Subcutaneous abdominal adipose tissue (tissue), 5 donors: ENCODE measurements around the gene BCAS1.

ENCODE experiments used
- H3K27ac ChIP-seq: one replicate; pipeline ENCODE4 v1.7.0; 2013; ENCODE audit warnings: low read depth, mild to moderate bottlenecking, inconsistent platforms, low read length, moderate library complexity
- H3K27me3 ChIP-seq, 5 donors: one replicate each; pipeline ENCODE4 v1.7.0; 2013; ENCODE audit warnings: low read length in 5 of 5, inconsistent platforms in 1 of 5; ENCODE audit not compliant: control insufficient read depth in 5 of 5, insufficient read depth in 4 of 5
- H3K36me3 ChIP-seq, 5 donors: one replicate each; pipeline ENCODE4 v1.7.0; 2013; ENCODE audit warnings: low read length in 5 of 5; ENCODE audit not compliant: control insufficient read depth in 5 of 5, insufficient read depth in 5 of 5
- H3K4me1 ChIP-seq, 5 donors: one replicate each; pipeline ENCODE4 v1.7.0; 2013; ENCODE audit warnings: low read length in 5 of 5, mild to moderate bottlenecking in 3 of 5, moderate library complexity in 1 of 5; ENCODE audit not compliant: control insufficient read depth in 5 of 5, insufficient read depth in 5 of 5
- H3K4me3 ChIP-seq, 5 donors: one replicate each; pipeline ENCODE4 v1.7.0; 2013; ENCODE audit warnings: low read length in 5 of 5, low read depth in 1 of 5
- H3K9ac ChIP-seq, 5 donors: one replicate each; pipeline ENCODE4 v1.7.0; 2013; ENCODE audit warnings: low read length in 5 of 5, mild to moderate bottlenecking in 4 of 5, moderate library complexity in 3 of 5
- H3K9me3 ChIP-seq, 5 donors: one replicate each; pipeline ENCODE4 v1.7.0; 2013; ENCODE audit warnings: low read length in 5 of 5; ENCODE audit not compliant: control insufficient read depth in 5 of 5
- donor health status: healthy.
- donor health status: healthy.
- donor health status: healthy.
- donor health status: healthy.
- donor health status: healthy.

The BCAS1 gene

DNA sequence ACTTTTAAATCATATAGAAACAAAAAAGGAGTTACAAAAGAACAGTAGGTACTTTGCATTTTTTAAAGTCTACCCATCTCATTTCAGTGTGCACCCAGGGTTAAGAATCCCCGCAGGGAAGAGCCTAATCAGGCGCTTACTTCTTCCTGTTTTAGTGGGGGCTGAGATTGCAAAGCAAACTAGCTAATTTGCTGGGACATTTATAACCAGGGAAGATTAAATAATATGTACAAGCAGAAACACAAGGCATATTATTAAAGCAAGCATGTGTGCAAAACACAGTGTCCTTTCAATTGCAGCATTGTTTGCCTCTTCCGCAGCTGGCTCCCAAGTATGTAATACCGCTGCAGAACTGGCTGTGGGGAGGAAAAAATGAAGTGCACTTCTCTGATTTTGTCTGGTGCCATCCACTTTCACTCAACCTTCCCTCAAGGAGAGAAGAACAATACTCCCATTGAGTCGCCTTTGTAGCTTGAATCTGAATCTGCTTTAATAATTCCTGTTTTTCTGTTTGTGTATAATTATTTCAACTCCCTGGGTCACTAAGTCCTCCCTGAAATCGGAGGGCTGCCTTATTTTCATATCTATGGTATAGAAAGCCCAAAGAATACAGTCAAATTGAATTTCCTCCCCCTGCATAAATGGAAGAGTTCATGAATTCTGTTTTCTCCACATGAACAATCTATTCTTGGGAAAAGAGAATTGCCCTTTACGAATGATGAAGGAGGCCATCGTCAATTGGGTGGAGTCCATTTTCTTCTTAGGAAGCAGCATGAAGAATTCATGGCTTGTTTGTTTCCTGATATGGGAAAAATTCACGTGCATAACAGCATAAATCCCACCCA lies 23.3 kb upstream of the BCAS1 start:
- Histone ChIP-seq H3K9me3 (no peaks in the 10 kb centered on the region), H3K27ac (no peak overlapping the region), H3K9ac (no peak overlapping the region), H3K27me3 (peaks cover 0 to 4% (median 0%) of the 10 kb centered on the region in 5 donors), H3K4me1 (peaks cover 0 to 8% (median 0%) of the 10 kb centered on the region in 5 donors), H3K4me3 (no peak overlapping the region), H3K36me3 (no peaks in the 10 kb centered on the region)

DNA sequence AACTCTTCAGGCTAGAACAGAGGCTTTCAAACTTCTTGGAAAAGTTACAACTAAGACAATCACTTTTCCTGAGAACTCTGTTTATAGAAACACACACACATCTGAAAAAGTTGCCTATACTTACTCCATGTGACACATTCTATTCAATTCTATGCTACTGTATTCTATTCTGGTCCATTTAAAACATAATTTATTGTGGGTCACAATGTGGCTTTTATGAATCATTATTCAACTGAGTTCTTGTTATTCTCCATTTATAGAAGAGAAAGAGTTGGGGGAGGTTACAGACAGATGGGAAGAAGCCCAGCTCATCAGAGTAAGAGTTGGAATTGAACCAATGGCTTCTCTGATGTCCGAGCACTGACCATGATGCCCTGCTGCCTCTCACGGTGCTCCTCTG lies 21.6 kb upstream of the BCAS1 start:
- H3K9ac ChIP-seq: no peak overlapping the region
- H3K36me3 ChIP-seq: no peaks in the 10 kb centered on the region
- H3K27ac ChIP-seq: no peak overlapping the region
- peaks cover 0 to 4% (median 0%) of the 10 kb centered on the region in 5 donors for H3K27me3 ChIP-seq
- H3K4me1 ChIP-seq: peaks cover 0 to 8% (median 1%) of the 10 kb centered on the region in 5 donors
- H3K4me3 ChIP-seq: no peak overlapping the region
- H3K9me3 ChIP-seq: no peaks in the 10 kb centered on the region

DNA sequence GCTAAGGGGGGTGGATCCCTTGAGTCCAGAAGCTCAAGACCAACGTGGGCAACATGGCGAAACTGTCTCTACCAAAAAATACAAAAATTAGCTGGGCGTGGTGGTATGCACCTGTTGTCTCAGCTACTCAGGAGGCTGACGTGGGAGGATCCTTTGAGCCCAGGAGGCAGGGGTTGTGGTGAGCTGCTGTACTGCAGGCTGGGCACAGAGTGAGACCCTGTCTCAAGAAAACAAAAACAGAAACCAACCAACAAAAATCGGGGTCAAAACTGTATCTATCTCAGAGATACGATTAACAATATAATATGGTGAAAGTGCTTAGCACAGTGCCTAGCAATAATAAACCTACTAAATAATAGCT lies 20.7 kb upstream of the BCAS1 start:
- no peaks in the 10 kb centered on the region for H3K36me3 ChIP-seq
- H3K4me3 ChIP-seq: no peak overlapping the region

DNA sequence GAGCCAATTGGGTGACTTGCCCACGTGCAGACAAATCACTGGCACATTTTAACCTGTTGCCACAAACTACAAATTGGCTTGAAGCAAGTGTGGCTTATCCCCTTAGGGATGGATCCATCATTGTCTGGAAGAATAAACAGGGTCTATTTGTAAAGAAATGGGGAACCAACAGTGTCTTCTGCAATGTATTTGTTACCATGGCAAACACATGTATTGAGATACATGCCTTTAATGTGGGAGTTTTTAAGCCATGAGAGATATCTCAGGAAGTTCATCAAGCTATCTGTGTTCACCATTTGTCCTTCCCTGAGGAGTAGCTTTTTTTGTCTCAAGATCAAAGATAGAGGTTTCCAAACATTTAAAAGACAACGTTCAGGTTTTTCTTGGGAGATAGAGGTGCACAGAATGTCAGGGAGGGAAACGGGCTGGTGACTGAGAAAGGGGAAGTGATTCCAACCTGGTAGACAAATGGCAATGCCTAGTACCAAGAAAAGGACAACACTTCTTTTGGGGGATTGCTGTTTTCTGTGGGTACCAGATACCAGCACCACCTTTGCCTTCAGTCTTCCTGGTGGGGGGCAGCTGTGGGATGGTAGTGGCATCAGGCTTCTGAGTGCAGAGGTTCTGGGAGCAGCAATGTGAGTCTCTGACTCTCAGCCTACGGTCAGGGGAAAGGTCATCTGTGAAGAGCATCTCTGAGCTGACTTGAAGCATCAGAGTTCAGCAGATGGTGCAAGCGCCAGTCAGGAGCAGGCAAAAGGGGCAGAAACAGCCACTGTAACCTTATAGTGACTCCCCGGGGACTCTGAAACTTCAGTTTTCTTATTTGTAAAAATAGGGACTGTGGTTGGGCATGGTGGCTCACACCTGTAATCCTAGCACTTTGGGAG lies 20.1 kb upstream of the BCAS1 start:
- no peak overlapping the region for H3K27ac ChIP-seq
- H3K9ac ChIP-seq: no peak overlapping the region
- H3K27me3 ChIP-seq: peaks cover 0 to 4% (median 0%) of the 10 kb centered on the region in 5 donors
- H3K4me3 ChIP-seq: no peak overlapping the region
- H3K9me3 ChIP-seq: no peaks in the 10 kb centered on the region
- H3K36me3 ChIP-seq: no peaks in the 10 kb centered on the region
- peaks cover 0 to 24% (median 12%) of the 10 kb centered on the region in 5 donors for H3K4me1 ChIP-seq

More for the DNA sequence above, 20.7 kb upstream of the BCAS1 start:
- no peak overlapping the region for H3K9ac ChIP-seq
- no peaks in the 10 kb centered on the region for H3K9me3 ChIP-seq
- H3K27me3 ChIP-seq: peaks cover 0 to 4% (median 0%) of the 10 kb centered on the region in 5 donors
- H3K4me1 ChIP-seq: peaks cover 0 to 18% (median 9%) of the 10 kb centered on the region in 5 donors
- no peak overlapping the region for H3K27ac ChIP-seq

DNA sequence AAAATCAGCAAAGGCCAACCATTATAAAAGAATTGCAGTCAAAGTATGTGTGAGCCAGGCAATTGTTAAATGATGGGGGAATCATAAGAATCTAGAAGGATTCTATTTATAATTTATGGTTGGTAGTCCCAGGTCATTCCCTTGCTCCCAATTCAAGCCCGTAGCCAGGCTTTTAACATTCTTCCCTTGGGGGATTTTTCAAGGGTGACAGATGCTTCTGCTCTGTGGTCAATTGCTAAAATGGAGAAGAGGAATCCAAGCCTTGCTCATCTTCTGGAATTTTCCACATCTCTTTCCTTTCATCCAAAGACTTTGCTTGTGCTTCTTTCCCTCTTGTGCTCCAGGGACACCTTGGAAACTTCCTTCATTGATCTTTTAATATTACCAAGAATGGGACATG lies 18.0 kb upstream of the BCAS1 start:
- Histone ChIP-seq H3K4me1 (peaks cover 0 to 23% (median 17%) of the 10 kb centered on the region in 5 donors), H3K4me3 (no peak overlapping the region), H3K9me3 (no peaks in the 10 kb centered on the region), H3K36me3 (no peaks in the 10 kb centered on the region), H3K9ac (no peak overlapping the region), H3K27me3 (peaks cover 0 to 4% (median 0%) of the 10 kb centered on the region in 5 donors), H3K27ac (no peak overlapping the region)

DNA sequence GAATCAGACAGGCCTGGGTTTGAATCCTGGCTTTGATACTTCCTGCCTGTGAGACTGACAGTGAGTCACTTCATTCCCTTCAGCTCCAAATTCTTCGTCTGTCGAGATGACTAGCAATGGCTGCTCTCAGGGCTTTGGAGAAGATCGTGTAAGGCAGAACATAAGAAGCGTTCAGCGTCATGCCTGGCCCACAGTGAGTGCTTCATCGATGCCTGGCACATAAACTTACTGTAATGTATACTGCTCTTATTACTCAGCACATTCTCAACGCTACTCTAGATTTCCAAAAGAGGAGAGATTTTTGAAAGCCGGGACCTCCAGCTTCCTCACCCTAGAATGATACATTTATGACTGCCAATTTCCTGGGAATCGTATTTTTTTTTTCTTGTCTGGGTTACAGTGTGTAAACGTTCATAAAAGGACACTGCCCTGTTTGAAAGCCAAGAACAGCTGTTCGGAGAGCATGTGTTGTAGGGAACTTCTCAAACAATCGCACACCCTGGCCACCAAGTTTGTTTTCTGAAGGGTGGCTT lies 16.2 kb upstream of the BCAS1 start:
- Histone ChIP-seq H3K9ac (no peak overlapping the region), H3K27ac (peak overlapping the region; percentile 61), H3K4me3 (peak overlapping the region in 1 of 5 donors; percentile 25)

DNA sequence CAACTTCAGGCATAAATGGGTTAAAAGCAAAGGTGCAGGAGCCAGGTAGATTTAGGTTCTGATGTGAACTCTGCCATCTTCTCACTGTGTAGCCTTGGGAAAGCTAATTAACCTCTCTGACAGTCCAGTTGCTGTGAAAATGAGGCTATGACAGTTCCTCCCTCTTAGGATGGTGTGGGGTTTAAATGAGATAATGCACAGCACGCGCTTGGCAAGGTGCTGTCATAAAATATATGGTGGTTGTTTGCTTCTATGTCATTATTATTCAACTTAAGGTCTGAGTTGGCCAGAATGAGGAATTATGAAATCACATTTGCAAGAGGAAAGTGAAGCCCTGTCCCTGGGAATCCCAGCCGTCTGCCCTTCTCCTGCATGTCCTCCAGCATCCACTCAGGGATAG lies 15.5 kb upstream of the BCAS1 start:
- peaks cover 0 to 22% (median 17%) of the 10 kb centered on the region in 5 donors for H3K4me1 ChIP-seq
- no peak overlapping the region for H3K4me3 ChIP-seq
- no peaks in the 10 kb centered on the region for H3K36me3 ChIP-seq
- peaks cover 0 to 4% (median 0%) of the 10 kb centered on the region in 5 donors for H3K27me3 ChIP-seq
- H3K9me3 ChIP-seq: no peaks in the 10 kb centered on the region
- H3K9ac ChIP-seq: no peak overlapping the region
- H3K27ac ChIP-seq: peak overlapping the region; percentile 61

More for the DNA sequence above, 16.2 kb upstream of the BCAS1 start:
- Histone ChIP-seq H3K9me3 (no peaks in the 10 kb centered on the region), H3K36me3 (no peaks in the 10 kb centered on the region), H3K4me1 (peaks cover 0 to 22% (median 17%) of the 10 kb centered on the region in 5 donors), H3K27me3 (peaks cover 0 to 4% (median 0%) of the 10 kb centered on the region in 5 donors)

DNA sequence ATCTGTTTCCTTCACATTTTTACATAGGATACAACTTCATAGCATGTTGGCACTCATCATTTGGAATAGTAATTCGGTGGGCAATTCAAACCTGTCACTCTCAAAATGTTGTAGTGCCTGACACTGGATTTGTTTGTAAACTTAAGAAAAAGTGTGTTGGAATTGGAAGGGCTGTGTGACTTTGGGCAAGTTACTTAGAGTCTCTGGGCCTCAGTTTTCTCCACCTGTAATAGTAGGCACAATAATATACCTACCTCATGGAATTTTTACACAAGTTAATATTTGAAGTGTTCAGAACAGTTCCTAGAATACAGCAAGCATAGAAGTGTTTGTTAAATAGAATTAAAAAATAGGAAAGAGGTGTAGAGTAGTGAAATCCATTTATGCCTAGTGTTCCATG lies 15.0 kb upstream of the BCAS1 start:
- Histone ChIP-seq H3K36me3 (no peaks in the 10 kb centered on the region), H3K27me3 (no peaks in the 10 kb centered on the region), H3K4me1 (peaks cover 0 to 22% (median 17%) of the 10 kb centered on the region in 5 donors), H3K9ac (no peak overlapping the region), H3K9me3 (no peaks in the 10 kb centered on the region), H3K4me3 (no peak overlapping the region), H3K27ac (peak overlapping the region; percentile 61)

DNA sequence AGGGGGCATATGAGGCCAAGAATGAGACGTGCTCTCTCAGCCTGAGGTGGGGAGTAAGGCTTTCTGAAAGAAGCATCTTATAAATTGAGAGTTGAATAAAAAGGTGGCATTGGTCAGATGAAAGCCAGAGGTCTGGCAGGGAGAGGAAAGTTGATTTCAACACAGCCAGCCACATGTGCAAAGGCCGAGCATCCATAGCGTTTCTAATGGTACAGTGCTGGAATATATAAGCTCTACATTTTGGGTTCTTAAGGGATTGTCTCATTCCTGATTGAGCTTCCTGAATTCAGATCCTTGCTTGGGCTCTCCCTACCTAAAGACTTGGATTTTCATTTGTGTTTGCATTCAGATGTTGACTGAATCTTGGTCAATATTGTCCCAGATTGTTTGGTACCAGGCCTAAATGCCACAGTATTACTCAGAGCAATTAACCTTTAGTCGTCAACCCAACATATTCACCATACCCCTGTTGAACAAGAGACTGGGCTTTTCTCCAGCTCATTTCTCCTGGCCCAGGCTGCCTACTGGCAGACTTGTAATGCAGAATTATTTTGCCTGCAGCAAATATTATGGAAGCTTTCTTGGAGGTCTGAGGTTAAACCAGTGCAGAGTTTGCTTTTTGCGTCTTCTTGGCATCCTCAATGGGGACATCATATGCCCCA lies 14.5 kb upstream of the BCAS1 start:
- Histone ChIP-seq H3K36me3 (no peaks in the 10 kb centered on the region), H3K9me3 (no peaks in the 10 kb centered on the region), H3K27ac (peak overlapping the region; percentile 61), H3K27me3 (no peaks in the 10 kb centered on the region), H3K9ac (no peak overlapping the region), H3K4me3 (no peak overlapping the region), H3K4me1 (peaks cover 0 to 22% (median 17%) of the 10 kb centered on the region in 5 donors)
